ENCODE data around the gene TMEM128.

DNA sequence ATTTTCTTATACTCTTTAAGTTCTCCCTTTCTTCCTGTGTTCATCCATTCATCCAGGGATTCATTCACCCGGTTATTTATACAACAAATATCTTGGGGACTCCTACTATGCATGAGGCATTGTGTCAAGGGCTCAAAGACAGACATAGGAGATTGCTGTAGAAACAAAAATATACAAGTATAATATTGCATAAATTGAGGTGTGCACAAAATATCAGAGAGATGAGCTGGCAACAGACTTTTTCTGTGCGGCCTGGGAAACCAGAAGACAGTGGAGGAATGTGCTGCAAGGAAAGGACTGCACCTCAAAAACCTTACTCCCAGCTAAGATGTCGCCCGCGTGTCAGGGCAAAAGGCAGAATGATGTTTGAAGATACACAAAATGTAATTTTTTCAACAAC lies 30.9 kb downstream of the TMEM128 start:
- TF ChIP-seq CTCF (IDR thresholded peaks at IDR 0.05) (no peak), POLR2AphosphoS5 (IDR thresholded peaks at IDR 0.05) (no peak), POLR2A (IDR thresholded peaks at IDR 0.05) (no peak), EP300 (IDR thresholded peaks at IDR 0.05) (no peak)
